Placental epithelial cell (primary cell): ENCODE results near the gene HLA-DQA2. TPM values are rescaled to one million over a fixed set of nuclear protein-coding genes. Genes with fewer than 3 reads are reported as not detected.

ENCODE experiments used
- small RNA-seq: library from RNA; depleted of rRNA; stranded (forward); fragments of <200 nt; gene quantifications from one replicate; pipeline ENCODE3, GENCODE V24; 2012
- total RNA-seq: library from RNA; depleted of rRNA; stranded (reverse); fragments of >200 nt; gene quantifications from 2 replicates; pipeline ENCODE4 v1.2.3, GENCODE V29; 2012

The HLA-DQA2 gene
- not detected in 2 replicates for total RNA-seq

GRCh38 chr6:32741031-32741960, at the start of gene HLA-DQA2:
HLA-DQA2 (plus strand) TSS chr6:32741391; CDS start chr6:32741444, 53 bp downstream.

GRCh38 chr6:32763421-32763820, 22.2 kb downstream of the HLA-DQA2 start, which contains the start of gene HLA-DQB2:
HLA-DQB2 (minus strand) TSS chr6:32763532; CDS start chr6:32763470, 62 bp downstream.

Small RNA genes lying within 50 kb of the gene (small RNA-seq; reads per million reads assigned to genes)
- not detected for gene MIR3135B

Other genes starting within 250 kb of the HLA-DQA2 start
- gene HLA-DRB5, start 211.1 kb upstream of the HLA-DQA2 start, total RNA-seq = not detected in 2 replicates
- gene HLA-DRB1, start 151.5 kb upstream of the HLA-DQA2 start, total RNA-seq = 0.22 and 1.2 TPM in 2 replicates
- gene HLA-DQA1, start 104.0 kb upstream of the HLA-DQA2 start, total RNA-seq = not detected in 2 replicates
- gene HLA-DQB1, start 74.7 kb upstream of the HLA-DQA2 start, total RNA-seq = 0.22 TPM in 1 of 2 replicates, not detected in the other
- gene HLA-DQB2, start 22.1 kb downstream of the HLA-DQA2 start, total RNA-seq = not detected in 2 replicates
- 1.2 and 3.0 TPM in 2 replicates for gene HLA-DOB, start 75.6 kb downstream of the HLA-DQA2 start, total RNA-seq
- 24.7 and 73.0 TPM in 2 replicates for gene TAP2, start 97.3 kb downstream of the HLA-DQA2 start, total RNA-seq
- 6.9 and 11.8 TPM in 2 replicates for gene PSMB8, start 102.7 kb downstream of the HLA-DQA2 start, total RNA-seq
- 13.0 and 26.2 TPM in 2 replicates for gene TAP1, start 112.3 kb downstream of the HLA-DQA2 start, total RNA-seq
- 0.39 and 0.87 TPM in 2 replicates for gene PSMB9, start 112.8 kb downstream of the HLA-DQA2 start, total RNA-seq
- gene HLA-DMB, start 199.6 kb downstream of the HLA-DQA2 start, total RNA-seq = under 0.01 TPM in 1 of 2 replicates, not detected in the other
- 3.1 and 6.3 TPM in 2 replicates for gene HLA-DMA, start 211.7 kb downstream of the HLA-DQA2 start, total RNA-seq
- gene BRD2, start 227.2 kb downstream of the HLA-DQA2 start, total RNA-seq = 144 and 181 TPM in 2 replicates